Loucy (cell line): Measurements from ENCODE around the gene PARD3B.

Experiments
- H2AFZ ChIP-seq: fragments of 200-600 bp; sonication (generic); 2 replicates; pipeline ENCODE4 v1.6.0; 2016; ENCODE audit warnings: antibody characterized with exemption, mild to moderate bottlenecking, low read length, moderate library complexity
- H3F3A ChIP-seq: fragments of 200-600 bp; 2 replicates; pipeline ENCODE4 v1.6.0; 2016; ENCODE audit warnings: antibody characterized with exemption, low read depth, mild to moderate bottlenecking
- H3K27me3 ChIP-seq: fragments of 200-600 bp; sonication (generic); 2 replicates; pipeline ENCODE4 v1.6.1; 2014; ENCODE audit warnings: low read length, mild to moderate bottlenecking; ENCODE audit not compliant: insufficient read depth, poor library complexity, severe bottlenecking
- H3K36me3 ChIP-seq: fragments of 200-600 bp; sonication (generic); 2 replicates; pipeline ENCODE4 v1.6.1; 2016; ENCODE audit warnings: low read length; ENCODE audit not compliant: insufficient read depth
- H3K4me1 ChIP-seq: fragments of 200-600 bp; sonication (generic); 2 replicates; pipeline ENCODE4 v1.5.1; 2014; ENCODE audit warnings: low read length, mild to moderate bottlenecking; ENCODE audit not compliant: insufficient read depth, poor library complexity, severe bottlenecking
- H3K4me2 ChIP-seq: fragments of 200-600 bp; sonication (generic); 2 replicates; pipeline ENCODE4 v1.6.0; 2014; ENCODE audit warnings: antibody characterized with exemption, low read length, low read depth, mild to moderate bottlenecking; ENCODE audit not compliant: poor library complexity, severe bottlenecking
- H3K4me3 ChIP-seq: fragments of 200-600 bp; sonication (generic); 2 replicates; pipeline ENCODE4 v1.5.1; 2014; ENCODE audit warnings: low read length, mild to moderate bottlenecking, mixed read lengths; ENCODE audit not compliant: poor library complexity, severe bottlenecking
- H3K79me2 ChIP-seq: fragments of 200-600 bp; sonication (generic); 2 replicates; pipeline ENCODE4 v1.6.1; 2014; ENCODE audit warnings: low read length; ENCODE audit not compliant: insufficient read depth
- H3K9ac ChIP-seq: fragments of 200-600 bp; sonication (generic); 2 replicates; pipeline ENCODE4 v1.6.0; 2014; ENCODE audit warnings: mild to moderate bottlenecking, low read depth, low read length, moderate library complexity; ENCODE audit not compliant: poor library complexity, severe bottlenecking
- H3K9me2 ChIP-seq: fragments of 200-600 bp; sonication (generic); replicated peaks from 2 replicates; pipeline ENCODE4 v1.6.1; 2016; ENCODE audit warnings: low read depth, low read length, mixed read lengths
- H3K9me3 ChIP-seq: fragments of 200-600 bp; sonication (generic); 2 replicates; pipeline ENCODE4 v1.6.1; 2014; ENCODE audit warnings: mild to moderate bottlenecking, antibody characterized with exemption, low read length, low read depth; ENCODE audit not compliant: insufficient read depth
- H4K20me1 ChIP-seq: fragments of 200-600 bp; sonication (generic); 2 replicates; pipeline ENCODE4 v1.6.0; 2014; ENCODE audit warnings: antibody characterized with exemption, low read length, mild to moderate bottlenecking; ENCODE audit not compliant: insufficient read depth, poor library complexity, severe bottlenecking
- CTCF ChIP-seq: fragments of 200-600 bp; sonication (generic); conservative IDR thresholded peaks from 2 replicates; pipeline ENCODE4 v1.5.1; 2014; ENCODE audit warnings: mild to moderate bottlenecking, antibody characterized with exemption, low read length
- EZH2phosphoT487 ChIP-seq: fragments of 200-600 bp; IDR thresholded peaks from 2 replicates; pipeline ENCODE4 v1.6.1; 2018; ENCODE audit warnings: antibody characterized with exemption, mild to moderate bottlenecking, moderate library complexity, borderline replicate concordance

PARD3B gene

GRCh38 chr2:204732019-204732418 lies 186.7 kb downstream of the PARD3B start:
- no peak for TF ChIP-seq CTCF
- TF ChIP-seq EZH2phosphoT487: no peak
- no peaks in the 10 kb centered on the region for H3K27me3 ChIP-seq
- H3K4me3 ChIP-seq: no peak overlapping the region
- H3F3A ChIP-seq: no peaks in the 10 kb centered on the region
- H3K36me3 ChIP-seq: no peaks in the 10 kb centered on the region
- no peak overlapping the region for H2AFZ ChIP-seq
- no peaks in the 10 kb centered on the region for H4K20me1 ChIP-seq
- no peaks in the 10 kb centered on the region for H3K9me2 ChIP-seq
- H3K4me2 ChIP-seq: no peak overlapping the region
- H3K4me1 ChIP-seq: no peaks in the 10 kb centered on the region
- H3K79me2 ChIP-seq: no peaks in the 10 kb centered on the region
- H3K9me3 ChIP-seq: no peaks in the 10 kb centered on the region
- no peak overlapping the region for H3K9ac ChIP-seq

GRCh38 chr2:204737296-204737695 lies 192.0 kb downstream of the PARD3B start:
- Histone ChIP-seq H3F3A (no peaks in the 10 kb centered on the region), H3K9ac (no peak overlapping the region), H4K20me1 (no peaks in the 10 kb centered on the region), H3K4me3 (no peak overlapping the region), H3K36me3 (no peaks in the 10 kb centered on the region), H3K4me1 (no peaks in the 10 kb centered on the region), H2AFZ (no peak overlapping the region), H3K4me2 (no peak overlapping the region), H3K9me2 (no peaks in the 10 kb centered on the region), H3K79me2 (no peaks in the 10 kb centered on the region), H3K9me3 (no peaks in the 10 kb centered on the region), H3K27me3 (no peaks in the 10 kb centered on the region)
- TF ChIP-seq EZH2phosphoT487 (no peak), CTCF (no peak)

GRCh38 chr2:204738721-204739120 lies 193.4 kb downstream of the PARD3B start:
- H3K4me3 ChIP-seq: no peak overlapping the region
- H3K9me2 ChIP-seq: no peaks in the 10 kb centered on the region
- no peaks in the 10 kb centered on the region for H3K27me3 ChIP-seq
- no peaks in the 10 kb centered on the region for H3K79me2 ChIP-seq
- no peaks in the 10 kb centered on the region for H3K36me3 ChIP-seq
- H2AFZ ChIP-seq: no peak overlapping the region
- no peak overlapping the region for H3K4me2 ChIP-seq
- peaks cover 9% of the 10 kb centered on the region; the same call in 1 of the 2 replicates for H3F3A ChIP-seq
- no peak overlapping the region for H3K9ac ChIP-seq
- no peaks in the 10 kb centered on the region for H3K9me3 ChIP-seq
- no peaks in the 10 kb centered on the region for H4K20me1 ChIP-seq
- peaks cover 12% of the 10 kb centered on the region for H3K4me1 ChIP-seq
- TF ChIP-seq CTCF (no peak), EZH2phosphoT487 (no peak)
